Motor neuron (in vitro differentiated cells): ENCODE measurements around the gene GALNT6. TPM values are rescaled to one million over a fixed set of nuclear protein-coding genes. Genes with fewer than 3 reads are reported as not detected.

ENCODE experiments used
- total RNA-seq, 8 experiments: library from RNA; unstranded; fragments of 300-600 nt; gene quantifications; 2 replicates each; pipeline versions ENCODE4 v1.2.3 to v1.2.4, GENCODE V29; 2022

GALNT6 gene
- total RNA-seq, 8 experiments from 2014 or later = 0.07 to 91.6 (median 50.3) TPM; not detected in 3

Other genes with a start within 250 kb of the GALNT6 start
- 10 to 100 TPM; 11.3 to 54.6 (median 24.3) TPM for gene TFCP2, start 218.3 kb downstream of the GALNT6 start, total RNA-seq
- gene POU6F1, start 173.3 kb downstream of the GALNT6 start, total RNA-seq = 10 to 100 TPM in 2 of 8 experiments, 1 to 10 TPM in 6; 3.2 to 28.7 (median 6.0) TPM
- 100 to 1,000 TPM in 6 of 8 experiments, 10 to 100 TPM in 2; 71.0 to 185 (median 128) TPM for gene DAZAP2, start 152.6 kb downstream of the GALNT6 start, total RNA-seq
- gene SMAGP, start 121.0 kb downstream of the GALNT6 start, total RNA-seq = 100 to 1,000 TPM in 1 of 8 experiments, 10 to 100 TPM in 2, 1 to 10 TPM in 4, under 1 TPM in 1; 0.79 to 110 (median 2.9) TPM
- gene BIN2, start 67.2 kb downstream of the GALNT6 start, total RNA-seq = 1 to 10 TPM in 3 of 8 experiments, under 1 TPM in 2, not detected in 3; 0.14 to 3.0 (median 1.1) TPM
- gene CELA1, start 44.7 kb downstream of the GALNT6 start, total RNA-seq = not detected
- 10 to 100 TPM in 5 of 8 experiments, 1 to 10 TPM in 3; 5.8 to 26.3 (median 19.8) TPM for gene SLC4A8, start 33.4 kb upstream of the GALNT6 start, total RNA-seq
- gene SCN8A, start 199.8 kb upstream of the GALNT6 start, total RNA-seq = 10 to 100 TPM in 6 of 8 experiments, 1 to 10 TPM in 2; 4.5 to 35.3 (median 14.4) TPM